NT2/D1 (cell line): ENCODE results near the gene RAB31.

ENCODE experiments used
- SUZ12 ChIP-seq: IDR thresholded peaks from 2 replicates; pipeline ENCODE4 v1.6.1; 2011; ENCODE audit not compliant: insufficient read length, insufficient read depth; ENCODE audit errors: extremely low read depth
- ZNF274 ChIP-seq: IDR thresholded peaks from 2 replicates; pipeline ENCODE4 v1.6.1; 2011; ENCODE audit warnings: mild to moderate bottlenecking, low read depth, low read length

DNA sequence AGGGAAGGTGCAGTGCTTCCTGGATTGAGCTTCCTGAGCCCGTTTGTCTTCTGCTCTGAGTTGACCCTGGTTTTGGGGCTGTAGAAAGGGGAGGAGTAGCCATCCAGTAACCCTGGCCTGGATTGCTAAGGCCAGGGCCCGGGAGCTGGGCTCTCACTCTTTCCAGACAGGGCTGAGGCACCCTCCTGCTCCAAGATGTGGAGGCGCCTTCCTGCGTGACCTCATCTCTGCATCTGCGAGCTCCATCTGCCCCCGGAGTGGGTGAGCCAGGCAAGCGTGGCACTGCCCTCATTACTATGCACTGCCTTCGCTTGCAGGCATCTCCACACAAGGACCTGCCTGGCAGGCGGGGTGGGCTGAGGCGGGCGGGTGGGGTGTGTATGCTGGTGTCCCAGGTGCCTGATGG lies 58.0 kb downstream of the RAB31 start:
- TF ChIP-seq SUZ12 (no peak), ZNF274 (no peak)
